GM21423 (cell line): ENCODE measurements around the gene AIG1.

Experiments
- ATAC-seq: cut with Tn5 transposase; IDR thresholded peaks from one replicate; pipeline ENCODE4 v1.9.1; 2021; ENCODE audit warnings: mild to moderate bottlenecking, moderate library complexity; ENCODE audit not compliant: unreplicated experiment

Gene AIG1

GRCh38 chr6:143093290-143093689 lies 32.6 kb downstream of the AIG1 start:
- no peak for ATAC-seq

GRCh38 chr6:143096403-143096802 lies 35.7 kb downstream of the AIG1 start:
- no peak for ATAC-seq

DNA sequence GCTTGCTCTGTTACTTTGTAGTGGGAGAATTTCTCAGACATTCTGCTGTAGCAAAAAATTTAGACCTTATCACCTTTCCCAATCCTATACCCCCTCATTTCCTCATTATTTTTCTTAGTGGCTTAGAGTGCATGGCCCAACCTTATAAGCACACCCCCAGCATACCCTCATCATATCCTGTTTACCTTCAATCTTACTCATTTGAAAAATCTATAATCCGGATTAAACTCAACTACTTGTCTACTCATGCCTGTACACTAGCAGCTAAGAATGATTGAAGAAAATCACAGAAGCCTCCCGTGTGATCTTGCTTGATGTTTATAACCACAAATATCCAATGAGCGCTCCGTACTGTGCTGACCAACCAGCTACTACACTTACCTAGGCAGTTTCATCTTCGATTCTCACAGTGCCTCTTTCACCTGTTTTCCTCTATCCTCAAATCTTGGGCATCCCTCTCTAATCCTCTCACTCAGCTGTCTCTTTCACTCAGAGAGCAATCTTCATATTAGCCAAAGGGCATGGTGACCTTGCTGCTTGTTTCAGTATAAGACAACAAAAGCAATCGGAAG lies 36.6 kb downstream of the AIG1 start:
- ATAC-seq: no peak

DNA sequence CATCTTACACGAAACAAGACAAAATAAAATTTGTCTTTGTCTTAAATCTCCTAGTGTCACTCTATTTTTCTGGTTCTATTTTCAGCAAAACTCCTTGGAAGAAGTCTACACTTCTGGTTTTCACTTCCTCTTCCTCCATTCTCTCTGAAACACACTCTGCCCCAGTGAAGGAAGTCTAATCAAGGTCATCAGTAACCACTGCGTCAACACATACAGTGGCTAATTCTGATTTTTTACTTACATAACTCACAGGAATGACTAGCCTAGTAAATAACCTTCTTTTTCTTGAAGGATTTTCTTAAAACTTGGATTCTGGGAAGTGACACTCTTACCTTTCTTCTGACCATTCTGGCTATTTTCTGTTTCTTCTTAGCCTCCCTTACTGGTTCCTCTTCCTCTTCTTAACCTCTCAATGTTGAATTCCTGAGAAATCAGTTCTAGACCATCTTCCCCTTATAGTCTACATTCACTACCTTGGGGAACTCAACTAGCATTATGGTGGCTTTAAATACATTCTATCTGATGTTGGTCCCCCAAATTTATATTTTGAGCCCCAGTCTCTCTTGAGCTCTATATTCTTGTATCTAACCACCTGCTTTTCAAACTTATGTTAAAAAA lies 37.5 kb downstream of the AIG1 start:
- ATAC-seq: peak; percentile 93

GRCh38 chr6:143099647-143100046 lies 39.0 kb downstream of the AIG1 start:
- ATAC-seq: no peak

- ATAC-seq: no peak
These were observed 39.7 kb downstream of the AIG1 start for GRCh38 chr6:143100429-143100828.

GRCh38 chr6:143103916-143104315 lies 43.2 kb downstream of the AIG1 start:
- ATAC-seq: no peak

GRCh38 chr6:143107440-143107839 lies 46.8 kb downstream of the AIG1 start:
- no peak for ATAC-seq

DNA sequence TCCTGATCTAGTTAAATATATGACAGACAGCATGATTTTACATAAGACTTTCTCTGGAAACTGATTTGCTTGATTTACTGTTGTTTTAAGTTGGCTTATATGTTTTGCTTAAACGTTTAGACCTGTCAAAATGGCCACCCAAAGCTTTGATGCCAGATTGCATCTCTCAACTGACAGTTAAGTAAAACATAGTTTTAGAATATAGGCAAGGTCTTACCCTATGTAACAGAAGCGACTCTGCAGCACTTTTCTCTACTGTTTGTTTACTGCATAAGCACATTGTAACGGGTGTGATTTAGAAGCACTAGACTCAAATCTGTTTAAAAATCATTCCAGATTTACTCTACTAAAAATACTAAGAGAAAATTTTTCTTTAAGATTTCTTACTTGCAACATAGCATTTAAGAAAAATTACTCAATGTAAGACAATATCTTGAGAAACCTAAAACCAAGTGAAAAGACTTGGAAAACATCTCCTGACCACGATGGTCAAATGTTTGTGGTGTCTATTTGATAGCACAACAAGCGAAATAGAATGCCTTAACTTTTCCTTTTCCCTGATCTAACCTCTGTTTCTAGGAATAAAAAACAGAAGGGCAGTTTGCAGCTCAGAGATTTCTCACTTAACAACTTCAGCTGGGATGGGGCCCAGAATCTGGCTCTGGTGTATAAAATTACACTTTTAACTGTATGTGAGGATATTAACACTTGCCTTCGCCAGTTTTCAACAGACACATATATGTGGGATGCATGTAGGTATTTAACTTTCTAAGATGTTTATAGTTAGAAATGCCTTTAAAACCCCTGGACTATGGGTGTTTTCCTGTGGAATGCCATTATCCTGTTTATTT lies 47.4 kb downstream of the AIG1 start:
- no peak for ATAC-seq

- ATAC-seq: no peak
These were observed 48.5 kb downstream of the AIG1 start for GRCh38 chr6:143109196-143109595.

GRCh38 chr6:143110572-143110971 lies 49.9 kb downstream of the AIG1 start:
- ATAC-seq: no peak

GRCh38 chr6:143110996-143111395 lies 50.3 kb downstream of the AIG1 start:
- no peak for ATAC-seq

DNA sequence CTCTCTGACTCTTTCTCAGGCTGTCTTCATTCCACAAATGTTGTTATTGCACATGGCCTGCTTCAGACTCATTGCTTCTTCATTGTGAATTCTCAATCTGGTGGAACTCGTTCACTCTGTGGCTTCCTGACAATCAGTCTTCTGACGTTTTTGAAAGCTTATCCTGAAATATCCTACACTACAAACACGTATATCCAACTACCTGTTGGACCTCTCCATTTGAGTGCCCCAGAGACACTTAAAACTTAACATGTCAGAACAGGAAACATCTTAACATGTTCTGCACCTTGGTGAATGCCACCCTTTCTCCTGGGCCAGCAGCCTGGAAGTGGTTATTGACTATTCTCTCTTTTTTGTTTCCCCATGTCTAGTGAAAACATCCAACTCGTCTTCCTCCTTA lies 50.8 kb downstream of the AIG1 start:
- ATAC-seq: no peak

DNA sequence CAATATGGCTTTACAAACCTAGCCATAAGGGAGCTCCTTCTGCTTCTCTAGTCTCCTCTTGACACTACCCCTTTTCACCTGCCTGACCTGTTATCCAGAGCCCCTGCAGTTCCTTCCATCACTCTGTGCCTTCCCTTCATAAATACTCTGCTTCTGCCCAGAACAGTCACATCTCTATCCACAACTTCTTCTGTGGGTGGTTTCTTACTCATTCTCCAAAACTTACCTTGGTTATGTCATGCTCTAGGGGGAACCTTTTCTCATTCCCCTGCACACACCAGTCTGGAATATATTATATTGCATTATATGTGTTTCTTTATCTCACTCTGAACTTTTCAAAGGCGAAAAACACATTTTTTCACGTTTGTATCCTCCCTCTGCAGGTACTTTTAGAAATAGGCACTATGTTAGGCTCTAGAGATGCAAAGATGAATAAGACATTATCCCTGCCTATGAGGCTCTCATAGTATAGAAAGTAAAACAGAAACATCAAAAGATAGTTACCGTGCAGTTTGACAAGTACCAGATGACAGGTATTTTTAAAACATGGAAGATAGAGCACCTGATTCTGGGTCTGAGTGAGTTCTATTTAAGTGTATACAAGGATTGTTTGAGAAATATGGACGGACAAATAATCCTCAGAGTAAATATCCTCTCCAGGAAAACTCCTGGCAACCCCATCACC lies 51.5 kb downstream of the AIG1 start:
- peak; percentile 62 for ATAC-seq

DNA sequence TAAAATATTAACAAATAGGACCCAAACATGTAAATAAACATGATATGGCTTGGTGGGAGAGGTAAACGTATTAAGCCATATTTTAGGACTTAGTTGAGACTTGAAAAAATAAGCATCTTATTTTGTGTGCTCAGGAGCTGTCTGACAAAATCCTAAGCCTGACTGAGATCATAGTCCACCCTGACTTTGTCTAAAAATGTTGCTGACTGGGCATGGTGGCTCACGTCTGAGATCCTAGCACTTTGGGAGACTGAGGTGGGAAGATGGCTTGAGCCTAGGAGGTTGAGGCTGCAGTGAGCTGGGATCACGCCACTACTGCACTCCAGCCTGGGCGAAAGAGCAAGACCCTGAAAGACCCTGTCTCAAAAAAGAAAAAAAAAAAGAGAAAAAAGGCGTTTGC lies 52.1 kb downstream of the AIG1 start:
- no peak for ATAC-seq

- no peak for ATAC-seq
These were observed 55.0 kb downstream of the AIG1 start for GRCh38 chr6:143115728-143116127.

GRCh38 chr6:143117108-143117507 lies 56.4 kb downstream of the AIG1 start:
- ATAC-seq: no peak

GRCh38 chr6:143119260-143119659 lies 58.6 kb downstream of the AIG1 start:
- no peak for ATAC-seq

- no peak for ATAC-seq
These were observed 62.4 kb downstream of the AIG1 start for GRCh38 chr6:143123081-143123480.

DNA sequence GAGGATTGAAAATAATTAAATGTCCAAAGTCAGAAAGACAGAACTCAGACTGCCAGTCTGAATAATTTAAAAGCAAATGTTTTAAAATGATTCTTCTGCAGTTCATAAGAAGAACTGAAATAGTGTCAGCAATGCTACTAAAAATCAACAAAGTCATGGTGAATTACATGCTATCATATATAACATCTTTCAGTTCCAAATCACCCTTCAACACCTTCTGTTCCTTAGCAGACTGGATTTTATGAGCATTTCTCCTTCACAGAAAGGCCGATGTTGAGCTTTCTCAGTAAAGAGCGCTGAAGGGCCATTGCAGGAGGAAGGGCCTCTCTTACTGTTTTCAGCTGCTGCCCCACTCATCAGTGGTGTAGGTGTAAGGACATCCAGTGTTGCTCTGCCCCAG lies 63.3 kb downstream of the AIG1 start:
- ATAC-seq: no peak

DNA sequence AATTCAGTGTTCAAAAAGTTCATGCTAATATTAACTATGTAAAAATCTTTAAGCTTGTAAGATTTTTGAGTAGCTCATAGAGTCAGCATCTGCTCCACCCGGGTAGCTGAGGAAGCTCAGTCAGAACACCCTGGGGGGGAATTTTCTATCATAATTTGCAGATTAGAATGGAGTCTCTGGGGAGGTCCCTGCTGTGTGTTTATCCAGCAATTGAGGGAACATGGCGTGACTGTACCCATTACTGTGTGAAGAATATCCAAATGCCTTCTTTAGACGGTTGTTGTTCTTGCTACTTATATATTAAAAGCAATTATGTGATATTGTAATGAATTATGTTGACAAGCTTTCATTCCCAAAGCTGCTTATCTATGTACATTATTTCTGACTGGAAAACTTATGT lies 64.8 kb downstream of the AIG1 start:
- ATAC-seq: no peak
